GM18520 (cell line): Measurements from ENCODE around the gene WDR17.

Experiments used
- ATAC-seq: cut with Tn5 transposase; IDR thresholded peaks from one replicate; pipeline ENCODE4 v1.9.1; 2021; ENCODE audit not compliant: unreplicated experiment

WDR17 gene

DNA sequence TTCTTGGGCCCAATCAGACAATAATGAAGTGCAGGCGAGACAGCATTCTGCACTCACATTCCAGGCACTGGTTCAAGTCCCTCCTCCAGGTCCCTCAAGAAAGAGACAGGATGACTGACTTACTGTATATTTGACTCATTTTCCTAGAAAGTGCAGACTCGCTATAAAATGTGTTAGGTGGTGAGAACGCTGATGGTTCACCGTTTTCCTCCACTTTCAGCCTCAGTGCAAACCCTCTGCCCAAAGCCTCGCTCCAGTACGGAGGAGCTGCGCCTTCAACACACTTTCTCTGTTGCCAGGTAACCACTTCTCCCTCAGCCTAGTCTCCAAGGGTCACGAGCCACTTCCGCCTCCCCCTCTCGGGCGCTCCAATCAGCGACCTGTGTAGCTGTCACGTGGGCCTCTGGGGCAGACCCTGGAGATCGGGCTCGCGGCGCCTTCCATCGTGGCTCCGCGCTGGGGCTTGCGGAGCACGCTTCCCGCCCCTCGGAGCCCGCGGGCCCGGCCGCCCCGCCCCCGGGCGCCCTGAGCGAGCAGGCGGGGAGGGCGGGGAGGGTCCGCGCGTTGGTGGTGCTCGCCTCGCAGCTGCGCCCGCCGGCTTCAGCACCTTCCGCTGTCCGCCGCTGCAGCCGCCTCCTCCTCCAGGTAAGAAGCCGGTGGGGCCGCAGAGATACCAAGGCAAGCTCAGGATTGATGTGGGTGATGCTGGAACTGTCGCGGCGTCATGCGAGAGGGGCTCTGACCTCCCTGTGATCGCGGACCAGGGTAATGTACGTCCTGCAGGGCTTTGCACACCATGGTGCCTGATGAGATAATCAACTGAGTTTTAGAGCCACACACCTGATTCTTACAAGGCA, at the start of gene WDR17:
WDR17 (plus strand) TSS at position 407 of the 857 bp plus-strand sequence. CDS start 45,740 bp downstream, outside the sequence.
- peak; percentile 100 for ATAC-seq

DNA sequence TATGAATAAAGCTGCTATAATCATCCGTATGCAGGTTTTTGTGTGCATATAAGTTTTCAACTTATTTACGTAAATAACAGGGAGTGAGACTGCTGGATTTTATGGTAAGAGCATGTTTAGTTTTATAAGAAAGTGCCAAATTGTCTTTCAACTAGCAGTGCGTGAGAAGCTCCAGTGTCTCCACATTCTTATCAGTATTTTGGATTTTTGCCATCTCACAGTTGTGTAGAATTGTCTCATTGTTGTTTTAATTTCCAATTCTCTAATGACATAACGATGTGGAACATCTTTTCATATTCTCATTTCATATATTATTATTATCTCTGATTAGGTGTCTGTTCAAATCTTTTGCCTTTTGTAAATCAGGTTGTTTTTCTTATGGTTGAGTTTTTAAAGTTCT, 49.0 kb upstream of the WDR17 start:
- ATAC-seq: no peak

DNA sequence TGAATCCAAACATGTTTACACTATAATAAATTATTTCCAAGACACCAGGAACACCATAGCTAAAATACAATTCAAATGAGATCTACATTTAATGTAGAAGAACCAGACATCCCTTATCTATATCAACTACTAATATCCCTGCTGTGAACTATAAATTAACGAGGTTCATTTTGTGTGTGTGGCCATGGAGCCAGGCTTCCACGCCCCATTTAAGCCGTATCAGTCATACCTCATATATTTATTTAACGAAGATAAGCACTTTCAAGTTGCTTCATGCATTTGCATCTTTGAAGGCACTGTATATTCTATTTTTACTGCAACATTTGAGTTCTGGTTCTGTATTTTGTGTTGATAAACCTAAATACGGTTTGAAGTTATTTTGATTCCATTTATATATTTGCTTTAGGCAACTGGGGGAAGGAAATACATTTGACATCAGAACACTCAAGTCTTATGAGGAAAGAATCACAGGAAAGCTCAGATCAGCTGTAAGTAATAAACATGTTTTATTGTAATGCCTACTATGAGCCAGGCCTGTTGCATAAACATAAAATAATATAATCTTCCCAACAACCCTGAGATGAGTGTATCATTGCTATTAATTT, 45.1 kb upstream of the WDR17 start:
- ATAC-seq: no peak

DNA sequence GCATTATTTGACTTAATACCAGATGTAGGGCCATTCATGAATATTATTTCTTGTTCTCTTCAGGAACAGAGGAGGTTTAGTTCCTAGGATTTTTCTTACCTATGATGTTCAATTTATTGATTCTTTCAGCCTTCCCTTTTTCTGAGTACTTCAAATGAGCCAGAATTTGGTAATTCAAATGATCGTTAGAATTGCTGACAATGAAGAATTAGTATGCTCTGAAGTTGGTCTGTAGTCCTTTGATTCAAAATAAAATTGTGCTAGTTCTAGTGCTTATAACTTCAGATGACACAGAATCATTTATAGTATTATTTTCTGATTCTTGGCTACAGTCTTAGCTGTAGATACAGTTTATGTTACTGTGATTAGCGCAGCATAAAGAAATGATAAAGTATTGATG, 35.2 kb upstream of the WDR17 start:
- ATAC-seq: no peak

DNA sequence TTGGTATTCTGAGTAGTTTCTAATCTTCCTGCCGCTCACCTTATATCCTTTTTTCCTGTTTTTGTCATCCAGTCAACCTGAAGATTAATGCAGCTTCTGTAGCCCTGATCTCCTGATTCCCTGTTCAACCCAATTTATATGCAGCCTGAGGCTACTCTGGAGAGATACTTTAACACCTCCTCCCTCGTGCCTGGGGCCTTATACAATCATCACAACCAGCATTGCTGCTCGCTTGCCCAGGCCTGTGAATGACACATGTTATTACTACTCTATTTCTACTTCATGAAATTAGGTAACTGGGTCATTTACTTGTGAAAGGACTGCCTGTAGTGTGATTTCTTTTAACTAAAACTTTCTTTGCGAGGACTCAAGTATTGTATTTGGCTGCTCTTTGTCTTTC, 33.7 kb upstream of the WDR17 start:
- ATAC-seq: no peak

DNA sequence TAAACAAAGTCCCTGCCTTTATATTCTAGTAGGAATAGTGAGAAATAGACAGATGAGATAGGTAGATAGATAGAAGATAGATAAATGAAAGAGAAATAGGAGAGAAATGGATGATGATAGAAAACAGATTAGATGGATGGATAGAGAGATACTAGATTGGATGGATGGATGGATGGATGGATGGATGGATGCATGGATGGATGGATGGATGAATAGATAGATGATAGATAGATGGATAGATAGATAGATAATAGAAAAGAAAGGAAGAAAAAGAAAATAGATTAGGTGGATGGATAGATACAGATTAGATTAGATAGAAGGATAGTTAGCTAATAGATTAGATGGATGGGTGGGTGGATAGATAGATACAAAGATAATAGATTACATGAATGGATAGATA, 33.2 kb upstream of the WDR17 start:
- no peak for ATAC-seq

DNA sequence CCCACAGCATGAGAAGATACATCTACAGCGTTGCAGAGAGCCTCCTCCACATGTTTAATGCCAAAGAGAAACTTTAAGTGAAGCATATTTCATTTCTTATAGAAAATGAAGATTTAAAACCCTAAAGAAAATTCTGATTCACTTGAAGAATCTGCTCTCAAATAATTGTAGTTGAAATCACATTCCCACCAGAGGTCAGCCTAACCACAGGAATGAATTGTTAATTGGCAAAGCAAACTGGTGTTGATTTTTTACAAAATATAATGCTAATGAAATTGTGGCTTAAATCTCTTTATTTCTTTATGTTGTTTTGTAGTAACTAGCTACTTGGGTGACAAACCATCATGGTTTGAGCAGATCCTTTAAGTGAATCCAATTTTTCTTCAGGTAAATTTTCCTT, 31.1 kb upstream of the WDR17 start:
- no peak for ATAC-seq

DNA sequence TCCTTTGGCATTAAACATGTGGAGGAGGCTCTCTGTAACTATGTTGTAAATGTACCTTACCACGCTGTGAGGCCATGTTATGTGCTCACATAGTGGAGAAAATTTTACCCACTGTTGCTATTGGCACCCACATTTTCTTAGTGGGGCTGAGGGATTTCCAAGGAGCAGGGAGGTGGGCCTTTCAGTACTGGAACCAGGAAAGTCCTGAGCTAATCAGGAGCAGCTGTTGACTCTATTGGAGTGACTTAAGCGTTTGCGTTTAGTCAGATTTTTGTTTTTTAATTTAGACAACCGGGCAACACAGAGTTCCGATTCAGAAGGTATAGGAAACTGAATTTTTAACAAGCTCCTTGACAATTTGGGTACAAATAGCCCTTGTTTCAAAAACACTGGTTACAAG, 30.7 kb upstream of the WDR17 start:
- no peak for ATAC-seq

DNA sequence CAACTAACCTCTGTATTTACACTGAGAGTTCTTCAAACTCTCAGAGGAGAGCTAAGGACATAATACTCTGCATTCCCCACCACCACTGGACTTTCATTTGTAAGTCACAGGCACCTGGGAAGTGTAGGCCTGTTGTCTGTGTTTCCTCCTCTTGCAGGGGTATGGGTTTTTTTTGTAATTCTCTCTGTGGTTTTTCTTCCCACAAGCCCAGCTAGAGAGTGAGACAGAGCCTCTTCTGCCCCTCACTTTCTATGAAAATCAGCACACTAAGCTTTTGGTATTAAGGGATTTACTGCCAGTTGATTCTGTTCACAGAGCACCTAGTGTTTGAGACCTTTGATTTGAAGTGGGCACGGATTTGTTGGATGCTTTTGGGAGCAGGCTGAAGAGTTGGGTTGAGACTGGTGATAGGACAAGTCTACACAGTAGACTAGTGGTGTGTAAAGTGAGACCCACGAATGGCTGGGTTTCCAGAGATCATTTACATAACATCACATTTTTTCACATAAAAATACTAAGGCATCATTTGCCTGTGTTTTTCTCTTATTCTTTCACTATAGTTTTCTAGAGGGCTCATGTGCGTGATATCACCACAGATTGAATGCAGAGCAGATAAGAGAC, 28.9 kb upstream of the WDR17 start:
- no peak for ATAC-seq

DNA sequence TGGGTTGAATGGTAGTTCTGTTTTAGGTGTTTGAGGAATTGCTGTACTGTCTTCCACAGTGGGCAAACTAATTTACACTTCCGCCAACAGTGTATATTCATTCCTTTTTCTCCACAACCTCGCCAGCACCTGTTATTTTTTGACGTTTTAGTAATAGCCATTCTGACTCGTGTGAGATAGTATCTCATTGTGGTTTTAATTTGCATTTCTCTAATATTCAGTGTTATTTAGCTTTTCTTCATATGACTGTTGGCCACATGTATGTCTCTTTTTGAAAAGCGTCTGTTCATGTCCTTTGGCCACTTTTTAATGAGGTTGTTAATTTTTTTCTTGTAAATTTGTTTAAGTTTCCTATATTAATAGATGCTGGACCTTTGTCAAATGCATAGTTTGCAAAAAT, 26.9 kb upstream of the WDR17 start:
- no peak for ATAC-seq

DNA sequence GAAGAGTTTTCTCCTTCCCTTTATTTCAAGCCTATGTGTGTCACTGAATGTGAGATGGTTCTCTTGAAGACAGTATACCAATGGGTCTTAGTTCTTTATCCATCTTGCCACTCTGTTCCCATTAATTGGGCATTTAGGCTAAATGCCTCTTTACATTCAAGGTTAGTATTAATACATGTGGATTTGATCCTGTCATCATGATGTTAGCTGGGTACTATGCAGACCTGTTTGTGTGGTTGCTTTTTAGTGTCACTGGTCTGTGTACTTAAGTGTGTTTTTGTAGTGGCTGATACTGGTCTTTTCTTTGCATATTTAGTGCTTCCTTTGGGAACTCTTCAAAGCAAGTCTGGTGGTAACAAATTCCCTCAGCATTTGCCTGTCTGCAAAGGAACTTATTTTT, 23.4 kb upstream of the WDR17 start:
- ATAC-seq: no peak

DNA sequence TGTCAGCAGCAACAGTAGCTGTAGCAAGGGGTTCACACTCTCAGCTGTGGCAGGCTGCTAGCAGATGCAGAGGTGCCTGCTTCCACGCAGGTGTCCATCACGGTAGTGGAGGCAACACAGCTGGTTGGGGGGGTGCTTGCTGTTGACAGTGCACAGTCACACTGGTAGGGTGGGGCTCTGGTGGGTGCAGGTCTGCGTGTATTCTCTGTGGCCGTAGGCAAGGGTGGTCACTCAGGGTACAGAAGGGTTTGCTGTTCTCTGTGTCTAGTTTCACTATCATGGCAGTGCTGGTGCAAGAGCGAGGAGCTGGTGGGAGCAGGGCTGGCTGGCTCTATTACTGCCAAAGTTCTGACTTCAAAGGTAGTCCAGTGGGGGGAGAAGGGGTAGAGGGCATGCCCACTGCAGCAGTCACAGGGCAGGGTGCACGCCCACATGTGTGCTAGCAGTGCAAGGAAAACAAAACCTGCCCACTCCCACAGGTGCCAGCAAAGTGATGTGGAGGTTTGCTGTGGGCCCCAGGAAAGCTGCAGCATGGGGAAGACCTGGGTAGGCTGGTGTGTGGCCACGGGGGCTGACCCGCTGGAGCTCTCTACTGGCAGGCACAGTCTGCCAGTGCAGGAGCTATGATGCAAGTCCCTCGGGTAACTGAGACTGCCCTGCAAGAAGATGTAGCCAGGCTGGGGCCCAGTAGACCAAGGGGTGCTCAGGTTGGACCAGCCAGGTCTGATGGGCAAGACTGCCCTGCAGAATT, 21.6 kb upstream of the WDR17 start:
- no peak for ATAC-seq

DNA sequence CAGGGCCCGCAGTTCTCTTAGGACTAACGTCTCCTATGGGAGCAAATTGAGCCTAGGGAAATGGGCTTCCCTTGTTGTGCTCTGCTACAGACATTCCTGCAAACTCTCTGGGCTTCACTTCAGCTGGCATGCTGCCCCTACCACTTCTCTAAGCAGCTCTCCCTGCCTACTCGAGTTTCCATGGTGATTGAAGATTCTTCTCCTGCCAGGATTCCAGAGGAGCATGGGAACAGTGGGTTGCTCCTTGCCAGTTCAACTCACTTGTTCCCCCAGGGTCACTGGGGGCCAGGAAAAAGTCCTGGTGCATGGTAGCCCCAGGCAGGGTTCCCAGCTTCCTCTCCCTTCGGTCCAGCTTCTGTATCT, 21.1 kb upstream of the WDR17 start:
- no peak for ATAC-seq

DNA sequence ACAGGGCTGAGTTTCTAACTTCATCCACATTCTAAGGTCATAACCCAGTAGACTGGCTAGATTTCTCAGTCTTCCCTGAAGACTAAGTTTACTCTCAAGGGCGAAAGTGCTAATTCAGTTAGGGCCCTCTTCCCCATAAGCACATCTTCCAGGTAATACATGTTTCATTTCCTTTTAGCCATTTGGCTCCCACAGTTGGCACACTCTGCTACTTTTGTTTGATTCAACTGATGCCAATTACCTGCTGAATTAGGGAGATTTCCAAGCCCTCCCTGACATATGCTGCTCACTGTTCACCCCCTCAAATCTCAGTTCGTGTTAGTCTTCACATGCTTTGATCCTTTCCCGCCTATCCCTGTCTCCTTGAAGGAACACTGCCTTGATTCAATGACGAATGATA, 17.0 kb upstream of the WDR17 start:
- ATAC-seq: no peak

DNA sequence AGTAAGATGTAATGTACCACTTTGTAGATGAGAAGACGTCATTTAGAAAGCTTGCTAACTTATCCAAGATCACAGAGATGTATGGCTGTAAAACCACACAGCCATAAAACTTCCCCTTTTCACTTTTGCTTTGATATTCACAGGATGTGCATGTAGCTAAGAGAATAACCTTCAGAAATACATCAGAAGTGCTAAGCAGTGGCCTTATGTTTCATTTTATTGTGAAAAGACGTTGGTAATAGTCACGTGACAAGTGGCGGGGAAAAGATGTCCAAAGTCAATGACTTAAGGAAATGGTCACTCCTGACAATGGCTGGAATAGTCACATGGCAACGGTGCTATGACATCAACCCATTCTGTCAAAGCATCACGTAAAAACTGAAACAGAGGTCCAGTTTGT, 12.9 kb upstream of the WDR17 start:
- peak; percentile 88 for ATAC-seq

DNA sequence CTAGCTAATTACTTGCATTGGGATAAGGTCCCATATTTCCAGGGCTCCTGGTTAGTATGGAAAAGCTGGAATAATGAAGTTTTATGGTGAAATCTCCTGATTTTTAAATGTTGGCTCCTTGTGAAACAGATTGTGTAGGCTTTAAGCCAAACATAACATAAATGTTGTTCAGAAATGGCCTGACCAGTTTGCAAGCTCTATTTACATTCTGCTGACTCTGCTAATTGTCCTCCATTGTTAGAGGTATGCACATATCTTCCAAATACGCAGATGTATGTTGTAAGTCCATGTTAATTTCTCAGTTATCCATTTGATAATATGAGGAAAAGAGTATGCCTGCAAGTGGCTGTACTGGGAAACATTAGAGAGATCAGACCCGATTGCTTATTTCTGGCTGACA, 11.9 kb upstream of the WDR17 start:
- ATAC-seq: no peak

DNA sequence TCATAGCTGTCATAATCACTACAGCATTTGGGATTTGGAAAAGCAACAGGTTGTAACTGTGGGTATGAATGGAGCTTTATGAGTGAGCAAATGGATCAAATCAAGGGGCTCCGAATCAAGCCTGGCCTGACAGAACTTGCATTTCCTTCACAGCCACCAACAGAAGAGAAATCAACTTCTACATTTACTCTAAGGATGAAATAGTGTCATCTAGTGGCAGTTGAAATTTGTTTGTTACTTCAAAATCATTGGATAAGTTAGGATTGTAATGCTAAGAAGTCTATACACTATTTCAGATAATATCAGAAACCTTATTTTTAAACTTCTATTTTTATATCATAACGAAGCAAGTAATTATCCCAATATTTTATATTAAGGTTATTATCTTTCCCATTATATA, 10.7 kb upstream of the WDR17 start:
- no peak for ATAC-seq

DNA sequence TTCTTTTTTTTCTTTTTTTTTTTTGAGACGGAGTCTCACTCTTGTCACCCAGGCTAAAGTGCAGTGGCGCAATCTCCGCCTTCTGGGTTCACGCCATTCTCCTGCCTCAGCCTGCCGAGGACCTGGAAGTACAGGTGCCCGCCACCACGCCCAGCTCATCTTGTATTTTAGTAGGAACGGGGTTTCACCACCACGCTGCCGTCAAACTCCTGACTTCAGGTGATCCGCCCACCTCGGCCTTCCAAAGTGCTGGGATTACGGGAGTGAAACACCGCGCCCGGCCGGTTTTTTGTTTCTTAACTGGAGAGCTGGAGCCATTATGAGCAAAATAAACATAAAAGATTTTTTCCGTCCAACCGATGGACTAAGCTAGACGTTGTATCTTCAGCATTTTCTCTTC, 1.9 kb upstream of the WDR17 start:
- no peak for ATAC-seq

DNA sequence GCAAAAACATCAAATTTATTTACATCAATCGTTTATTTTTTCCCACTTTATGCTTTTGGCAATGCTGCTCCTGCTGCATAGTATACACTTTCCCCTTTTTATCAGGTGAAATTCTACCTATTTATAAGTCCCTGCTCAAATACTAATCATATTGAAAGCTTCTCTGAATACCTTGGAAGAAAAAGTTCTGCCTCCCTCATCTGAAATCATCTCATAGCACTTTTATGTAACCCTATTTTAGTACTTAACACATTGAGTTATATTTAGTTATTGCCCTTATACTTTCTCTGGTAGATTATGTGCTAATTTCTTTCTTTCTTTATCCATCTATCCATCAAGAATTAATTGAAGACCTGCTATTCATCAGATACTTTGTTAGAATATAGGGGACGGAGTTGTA, 1.1 kb upstream of the WDR17 start:
- ATAC-seq: no peak

DNA sequence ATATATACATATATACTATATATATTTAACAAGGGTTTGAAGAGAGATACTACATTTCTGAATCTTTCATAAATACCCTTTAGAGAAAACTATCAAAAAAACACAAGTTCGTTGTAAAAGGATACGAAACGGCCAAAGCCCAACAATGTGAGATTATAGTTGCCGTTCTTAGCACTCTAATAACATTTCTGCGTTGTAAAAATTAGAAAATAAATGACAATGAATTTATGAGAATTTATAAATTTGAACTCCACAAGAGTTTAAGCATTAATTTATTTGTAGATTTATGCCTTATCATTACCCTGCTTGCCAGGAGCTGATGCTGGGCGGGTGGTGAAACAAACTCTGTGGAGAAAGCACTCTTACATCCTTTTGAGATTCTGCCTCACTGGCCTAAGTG, 1.1 kb downstream of the WDR17 start:
- ATAC-seq: no peak

DNA sequence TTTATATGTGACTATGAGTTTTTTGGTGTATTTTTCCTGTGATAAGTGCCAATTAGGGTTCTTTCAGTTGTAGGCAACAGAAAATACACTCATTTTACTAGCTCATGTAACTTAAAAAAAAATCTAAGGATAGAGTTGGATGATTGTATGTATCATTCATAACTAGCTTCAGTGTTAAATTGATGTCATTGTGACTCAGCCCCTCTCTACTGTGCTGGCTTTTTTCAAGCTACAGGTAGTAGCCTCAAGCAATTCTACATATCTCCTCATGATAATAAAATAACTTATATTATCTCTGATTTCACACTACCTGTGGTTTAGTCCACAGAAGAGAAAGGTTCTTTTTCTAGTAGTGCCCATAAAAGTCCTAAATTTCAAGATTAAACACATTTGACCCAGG, 11.9 kb downstream of the WDR17 start:
- ATAC-seq: no peak

DNA sequence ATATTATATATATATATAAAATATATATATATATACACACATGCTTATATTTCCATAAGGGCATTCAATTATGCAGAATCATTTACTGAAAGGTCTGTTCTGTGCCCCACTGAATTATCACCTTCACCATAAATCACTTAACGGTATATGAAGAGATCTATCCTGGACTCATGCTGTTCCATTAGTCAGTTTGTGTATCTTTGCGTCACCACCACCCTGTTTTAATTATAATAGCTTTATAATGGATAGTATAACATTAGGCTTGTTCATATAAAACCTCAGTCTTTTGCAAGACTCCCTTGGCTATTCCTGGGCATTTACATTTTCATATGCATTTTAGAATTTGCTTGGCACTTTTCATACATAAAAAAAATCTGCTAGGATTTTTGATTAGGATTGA, 19.1 kb downstream of the WDR17 start:
- no peak for ATAC-seq
